Neural cell (in vitro differentiated cells): ENCODE data around the gene SLC22A31. TPM values are rescaled to one million over a fixed set of nuclear protein-coding genes. Genes with fewer than 3 reads are reported as not detected.

Experiments
- H2AFZ ChIP-seq: fragments of 200-600, 300-800 bp; sonication (generic), shearing (Covaris generic); 2 replicates; pipeline ENCODE4 v1.6.0; 2014; ENCODE audit warnings: low read depth, mild to moderate bottlenecking, antibody characterized with exemption, low read length, moderate library complexity
- H3F3A ChIP-seq: fragments of 200-600 bp; shearing (Covaris generic); 2 replicates; pipeline ENCODE4 v1.6.1; 2016; ENCODE audit warnings: mild to moderate bottlenecking, moderate library complexity, mixed read lengths, antibody characterized with exemption, low read length; ENCODE audit not compliant: insufficient read depth, poor library complexity, severe bottlenecking
- H3K27ac ChIP-seq: fragments of 200-600, 300-800 bp; sonication (generic), shearing (Covaris generic); 2 replicates; pipeline ENCODE4 v1.5.1; 2014; ENCODE audit warnings: mild to moderate bottlenecking, low read length, moderate library complexity
- H3K27me3 ChIP-seq: fragments of 300-800, 200-600 bp; sonication (generic), shearing (Covaris generic); 2 replicates; pipeline ENCODE4 v1.6.0; 2014; ENCODE audit warnings: mild to moderate bottlenecking, low read depth, low read length, moderate library complexity; ENCODE audit not compliant: insufficient read depth
- H3K36me3 ChIP-seq: fragments of 300-800, 200-600 bp; sonication (generic), shearing (Covaris generic); 2 replicates; pipeline ENCODE4 v1.5.1; 2014; ENCODE audit warnings: mild to moderate bottlenecking, antibody characterized with exemption, low read length, moderate library complexity; ENCODE audit not compliant: insufficient read depth
- H3K4me2 ChIP-seq: fragments of 300-800, 200-600 bp; sonication (generic), shearing (Covaris generic); 2 replicates; pipeline ENCODE4 v1.6.0; 2014; ENCODE audit warnings: mild to moderate bottlenecking, low read length
- H3K4me3 ChIP-seq: fragments of 300-800, 200-600 bp; sonication (generic), shearing (Covaris generic); 2 replicates; pipeline ENCODE4 v1.5.1; 2014; ENCODE audit warnings: mild to moderate bottlenecking, low read length, moderate library complexity
- H3K79me2 ChIP-seq: fragments of 200-600 bp; shearing (Covaris generic); replicated peaks from 2 replicates; pipeline ENCODE4 v1.6.0; 2014; ENCODE audit warnings: mild to moderate bottlenecking, low read length, moderate library complexity; ENCODE audit not compliant: insufficient read depth
- H3K9ac ChIP-seq: fragments of 300-800, 200-600 bp; sonication (generic), shearing (Covaris generic); 2 replicates; pipeline ENCODE4 v1.6.1; 2016; ENCODE audit warnings: mild to moderate bottlenecking, low read length, mixed read lengths
- H3K9me2 ChIP-seq: fragments of 200-600 bp; shearing (Covaris generic); 2 replicates; pipeline ENCODE4 v1.6.1; 2016; ENCODE audit warnings: mild to moderate bottlenecking, low read length, mixed read lengths; ENCODE audit not compliant: insufficient read depth
- H3K9me3 ChIP-seq: fragments of 200-600, 300-800 bp; sonication (generic), shearing (Covaris generic); 2 replicates; pipeline ENCODE4 v1.6.1; 2016; ENCODE audit warnings: mild to moderate bottlenecking, mixed run types, low read length, moderate library complexity, mixed read lengths
- H4K20me1 ChIP-seq: fragments of 200-600 bp; shearing (Covaris generic); 2 replicates; pipeline ENCODE4 v1.6.1; 2016; ENCODE audit warnings: mild to moderate bottlenecking, mixed run types; ENCODE audit not compliant: insufficient read depth
- CTCF ChIP-seq: fragments of 450-650 bp; IDR thresholded peaks from 2 replicates; pipeline ENCODE4 v1.5.1; 2014; ENCODE audit warnings: antibody characterized with exemption, mild to moderate bottlenecking, moderate library complexity; ENCODE audit not compliant: poor library complexity, severe bottlenecking
- EP300 ChIP-seq: fragments of 450-650 bp; conservative IDR thresholded peaks from 2 replicates; pipeline ENCODE4 v1.6.1; 2014; ENCODE audit warnings: antibody characterized with exemption, mild to moderate bottlenecking, moderate library complexity; ENCODE audit not compliant: poor library complexity, severe bottlenecking
- EZH2 ChIP-seq: fragments of 200-600, 300-800 bp; shearing (Covaris generic), sonication (generic); IDR thresholded peaks from 2 replicates; pipeline ENCODE4 v1.6.1; 2014; ENCODE audit warnings: antibody characterized with exemption, low read length, borderline replicate concordance, mild to moderate bottlenecking; ENCODE audit not compliant: insufficient read depth, poor library complexity, severe bottlenecking
- MXI1 ChIP-seq: fragments of 450-650 bp; conservative IDR thresholded peaks from 2 replicates; pipeline ENCODE4 v1.6.1; 2014; ENCODE audit warnings: antibody characterized with exemption, mild to moderate bottlenecking; ENCODE audit not compliant: poor library complexity, severe bottlenecking
- POLR2AphosphoS5 ChIP-seq: IDR thresholded peaks from 2 replicates; pipeline ENCODE4 v1.6.1; 2012
- RAD21 ChIP-seq: fragments of 450-650 bp; conservative IDR thresholded peaks from 2 replicates; pipeline ENCODE4 v1.6.1; 2014; ENCODE audit warnings: antibody characterized with exemption, mild to moderate bottlenecking, moderate library complexity
- REST ChIP-seq: IDR thresholded peaks from 2 replicates; pipeline ENCODE4 v1.6.1; 2012; ENCODE audit warnings: borderline replicate concordance
- SMC3 ChIP-seq: fragments of 450-650 bp; conservative IDR thresholded peaks from 2 replicates; pipeline ENCODE4 v1.6.1; 2014; ENCODE audit warnings: antibody characterized with exemption, mild to moderate bottlenecking, moderate library complexity; ENCODE audit not compliant: poor library complexity
- TAF1 ChIP-seq: IDR thresholded peaks from 2 replicates; pipeline ENCODE4 v1.6.1; 2012; ENCODE audit warnings: low read depth
- polyA plus RNA-seq: library from polyadenylated mRNA; depleted of rRNA; stranded (reverse); fragments of >200 nt; gene quantifications from 2 replicates; pipeline ENCODE4 v1.2.3, GENCODE V29; 2014

SLC22A31 gene
- polyA plus RNA-seq, 1 donor from 2014 or later = not detected

- H2AFZ ChIP-seq = no peak overlapping the region
- H3K36me3 ChIP-seq = peaks cover 7% of the 10 kb centered on the region
- no peaks in the 10 kb centered on the region for H3K9me2 ChIP-seq
- H3F3A ChIP-seq = no peaks in the 10 kb centered on the region
- no peak for TF ChIP-seq REST
- no peak for TF ChIP-seq CTCF
- no peak for TF ChIP-seq SMC3
- no peak for TF ChIP-seq EZH2
- TF ChIP-seq POLR2AphosphoS5 = no peak
- no peak for TF ChIP-seq MXI1
- TF ChIP-seq RAD21 = no peak
- no peak for TF ChIP-seq EP300
- no peak for TF ChIP-seq TAF1
- H3K27me3 ChIP-seq = no peaks in the 10 kb centered on the region
- H3K9me3 ChIP-seq = no peaks in the 10 kb centered on the region
- no peak overlapping the region for H3K27ac ChIP-seq
- H4K20me1 ChIP-seq = no peaks in the 10 kb centered on the region
- no peak overlapping the region for H3K9ac ChIP-seq
- no peaks in the 10 kb centered on the region for H3K79me2 ChIP-seq
- H3K4me3 ChIP-seq = no peak overlapping the region
- H3K4me2 ChIP-seq = no peak overlapping the region
These were observed 29.9 kb upstream of the SLC22A31 start for GRCh38 chr16:89230255-89230654.

GRCh38 chr16:89224665-89225064, 24.3 kb upstream of the SLC22A31 start:
- Histone ChIP-seq H3K27ac (no peak overlapping the region), H3K27me3 (no peaks in the 10 kb centered on the region), H3F3A (no peaks in the 10 kb centered on the region), H3K4me3 (no peak overlapping the region), H3K79me2 (peaks cover 4% of the 10 kb centered on the region), H3K4me2 (no peak overlapping the region), H3K9ac (no peak overlapping the region), H2AFZ (no peak overlapping the region), H3K9me3 (no peaks in the 10 kb centered on the region), H3K36me3 (peaks cover 10% of the 10 kb centered on the region), H3K9me2 (no peaks in the 10 kb centered on the region), H4K20me1 (no peaks in the 10 kb centered on the region)
- TF ChIP-seq EP300 (no peak), EZH2 (no peak), TAF1 (no peak), CTCF (no peak), SMC3 (no peak), MXI1 (no peak), RAD21 (no peak), POLR2AphosphoS5 (no peak), REST (no peak)
